ENCODE data around the gene AKAP6. TPM values are rescaled to one million over a fixed set of nuclear protein-coding genes. Genes with fewer than 3 reads are reported as not detected.

The AKAP6 gene
- total and polyA plus RNA-seq, 2 of the 8 experiments (the other 6 are each of a cell fraction or from before 2014, with no cell fraction given), result 0.09 to 0.89 TPM

GRCh38 chr14:32618991-32619390, 289.9 kb downstream of the AKAP6 start (continued):
- TF ChIP-seq, protein P1, sequence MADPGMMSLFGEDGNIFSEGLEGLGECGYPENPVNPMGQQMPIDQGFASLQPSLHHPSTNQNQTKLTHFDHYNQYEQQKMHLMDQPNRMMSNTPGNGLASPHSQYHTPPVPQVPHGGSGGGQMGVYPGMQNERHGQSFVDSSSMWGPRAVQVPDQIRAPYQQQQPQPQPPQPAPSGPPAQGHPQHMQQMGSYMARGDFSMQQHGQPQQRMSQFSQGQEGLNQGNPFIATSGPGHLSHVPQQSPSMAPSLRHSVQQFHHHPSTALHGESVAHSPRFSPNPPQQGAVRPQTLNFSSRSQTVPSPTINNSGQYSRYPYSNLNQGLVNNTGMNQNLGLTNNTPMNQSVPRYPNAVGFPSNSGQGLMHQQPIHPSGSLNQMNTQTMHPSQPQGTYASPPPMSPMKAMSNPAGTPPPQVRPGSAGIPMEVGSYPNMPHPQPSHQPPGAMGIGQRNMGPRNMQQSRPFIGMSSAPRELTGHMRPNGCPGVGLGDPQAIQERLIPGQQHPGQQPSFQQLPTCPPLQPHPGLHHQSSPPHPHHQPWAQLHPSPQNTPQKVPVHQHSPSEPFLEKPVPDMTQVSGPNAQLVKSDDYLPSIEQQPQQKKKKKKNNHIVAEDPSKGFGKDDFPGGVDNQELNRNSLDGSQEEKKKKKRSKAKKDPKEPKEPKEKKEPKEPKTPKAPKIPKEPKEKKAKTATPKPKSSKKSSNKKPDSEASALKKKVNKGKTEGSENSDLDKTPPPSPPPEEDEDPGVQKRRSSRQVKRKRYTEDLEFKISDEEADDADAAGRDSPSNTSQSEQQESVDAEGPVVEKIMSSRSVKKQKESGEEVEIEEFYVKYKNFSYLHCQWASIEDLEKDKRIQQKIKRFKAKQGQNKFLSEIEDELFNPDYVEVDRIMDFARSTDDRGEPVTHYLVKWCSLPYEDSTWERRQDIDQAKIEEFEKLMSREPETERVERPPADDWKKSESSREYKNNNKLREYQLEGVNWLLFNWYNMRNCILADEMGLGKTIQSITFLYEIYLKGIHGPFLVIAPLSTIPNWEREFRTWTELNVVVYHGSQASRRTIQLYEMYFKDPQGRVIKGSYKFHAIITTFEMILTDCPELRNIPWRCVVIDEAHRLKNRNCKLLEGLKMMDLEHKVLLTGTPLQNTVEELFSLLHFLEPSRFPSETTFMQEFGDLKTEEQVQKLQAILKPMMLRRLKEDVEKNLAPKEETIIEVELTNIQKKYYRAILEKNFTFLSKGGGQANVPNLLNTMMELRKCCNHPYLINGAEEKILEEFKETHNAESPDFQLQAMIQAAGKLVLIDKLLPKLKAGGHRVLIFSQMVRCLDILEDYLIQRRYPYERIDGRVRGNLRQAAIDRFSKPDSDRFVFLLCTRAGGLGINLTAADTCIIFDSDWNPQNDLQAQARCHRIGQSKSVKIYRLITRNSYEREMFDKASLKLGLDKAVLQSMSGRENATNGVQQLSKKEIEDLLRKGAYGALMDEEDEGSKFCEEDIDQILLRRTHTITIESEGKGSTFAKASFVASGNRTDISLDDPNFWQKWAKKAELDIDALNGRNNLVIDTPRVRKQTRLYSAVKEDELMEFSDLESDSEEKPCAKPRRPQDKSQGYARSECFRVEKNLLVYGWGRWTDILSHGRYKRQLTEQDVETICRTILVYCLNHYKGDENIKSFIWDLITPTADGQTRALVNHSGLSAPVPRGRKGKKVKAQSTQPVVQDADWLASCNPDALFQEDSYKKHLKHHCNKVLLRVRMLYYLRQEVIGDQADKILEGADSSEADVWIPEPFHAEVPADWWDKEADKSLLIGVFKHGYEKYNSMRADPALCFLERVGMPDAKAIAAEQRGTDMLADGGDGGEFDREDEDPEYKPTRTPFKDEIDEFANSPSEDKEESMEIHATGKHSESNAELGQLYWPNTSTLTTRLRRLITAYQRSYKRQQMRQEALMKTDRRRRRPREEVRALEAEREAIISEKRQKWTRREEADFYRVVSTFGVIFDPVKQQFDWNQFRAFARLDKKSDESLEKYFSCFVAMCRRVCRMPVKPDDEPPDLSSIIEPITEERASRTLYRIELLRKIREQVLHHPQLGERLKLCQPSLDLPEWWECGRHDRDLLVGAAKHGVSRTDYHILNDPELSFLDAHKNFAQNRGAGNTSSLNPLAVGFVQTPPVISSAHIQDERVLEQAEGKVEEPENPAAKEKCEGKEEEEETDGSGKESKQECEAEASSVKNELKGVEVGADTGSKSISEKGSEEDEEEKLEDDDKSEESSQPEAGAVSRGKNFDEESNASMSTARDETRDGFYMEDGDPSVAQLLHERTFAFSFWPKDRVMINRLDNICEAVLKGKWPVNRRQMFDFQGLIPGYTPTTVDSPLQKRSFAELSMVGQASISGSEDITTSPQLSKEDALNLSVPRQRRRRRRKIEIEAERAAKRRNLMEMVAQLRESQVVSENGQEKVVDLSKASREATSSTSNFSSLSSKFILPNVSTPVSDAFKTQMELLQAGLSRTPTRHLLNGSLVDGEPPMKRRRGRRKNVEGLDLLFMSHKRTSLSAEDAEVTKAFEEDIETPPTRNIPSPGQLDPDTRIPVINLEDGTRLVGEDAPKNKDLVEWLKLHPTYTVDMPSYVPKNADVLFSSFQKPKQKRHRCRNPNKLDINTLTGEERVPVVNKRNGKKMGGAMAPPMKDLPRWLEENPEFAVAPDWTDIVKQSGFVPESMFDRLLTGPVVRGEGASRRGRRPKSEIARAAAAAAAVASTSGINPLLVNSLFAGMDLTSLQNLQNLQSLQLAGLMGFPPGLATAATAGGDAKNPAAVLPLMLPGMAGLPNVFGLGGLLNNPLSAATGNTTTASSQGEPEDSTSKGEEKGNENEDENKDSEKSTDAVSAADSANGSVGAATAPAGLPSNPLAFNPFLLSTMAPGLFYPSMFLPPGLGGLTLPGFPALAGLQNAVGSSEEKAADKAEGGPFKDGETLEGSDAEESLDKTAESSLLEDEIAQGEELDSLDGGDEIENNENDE (IDR thresholded peaks at IDR 0.05; ENCODE audit: insufficient replicate concordance, low read length), result no peak
- TF ChIP-seq POLR2AphosphoS5 (IDR thresholded peaks at IDR 0.05; ENCODE audit: low read depth, low read length) (no peak), RNF2 (IDR thresholded peaks at IDR 0.05; ENCODE audit: borderline replicate concordance, low read depth, low read length, missing control alignments, poor library complexity, severe bottlenecking) (no peak), HDAC2 (IDR thresholded peaks at IDR 0.05; ENCODE audit: borderline replicate concordance in 1 of 2, low read depth in 2 of 2, low read length in 2 of 2) (no peak), SP1 (IDR thresholded peaks at IDR 0.05; ENCODE audit: low read depth, low read length) (no peak), SUZ12 (IDR thresholded peaks at IDR 0.05; ENCODE audit: low read length) (no peak), CREB1 (IDR thresholded peaks at IDR 0.05) (no peak), YY1 (IDR thresholded peaks at IDR 0.05; ENCODE audit: low read depth, low read length) (no peak)
